ENCODE results near the gene CDH9. TPM values are rescaled to one million over a fixed set of nuclear protein-coding genes. Genes with fewer than 3 reads are reported as not detected.

Gene CDH9
- total and polyA plus RNA-seq, 2 donors = 0.53 TPM; not detected in 1

DNA sequence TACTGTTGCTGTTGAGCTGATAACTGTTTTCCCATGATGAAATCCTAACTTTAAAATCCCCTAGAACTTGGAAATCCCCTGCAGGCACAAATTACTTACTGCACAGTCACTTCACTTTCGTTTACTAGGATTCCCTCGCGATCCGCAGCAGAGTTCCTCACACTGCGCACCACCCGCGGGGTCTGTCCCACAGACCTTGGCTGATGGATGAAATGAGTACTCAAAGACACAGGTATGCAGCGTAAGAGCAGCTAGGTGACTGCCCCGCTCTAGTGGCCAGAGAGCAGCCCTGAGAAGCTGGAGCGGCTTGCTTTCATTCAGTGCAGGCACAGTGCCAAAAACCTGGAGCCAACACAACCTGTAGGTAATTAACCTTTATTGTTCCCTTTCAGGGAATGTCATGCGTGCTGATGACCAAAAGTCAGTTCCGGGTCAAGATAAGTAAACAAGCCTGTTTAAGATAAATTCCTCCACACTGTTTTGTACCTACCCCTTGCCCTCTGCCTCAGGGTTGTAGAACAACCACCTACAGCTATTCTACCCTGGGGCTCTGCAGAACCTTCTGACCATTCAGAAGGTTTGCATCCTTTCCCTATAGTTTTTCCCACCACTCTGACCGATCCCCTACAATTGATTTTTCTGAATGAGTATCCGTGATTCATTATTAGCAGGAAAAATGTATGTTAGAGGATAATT lies 191.2 kb downstream of the CDH9 start:
- Histone ChIP-seq H3K4me3 (ENCODE audit: low read depth, low read length) (no peak overlapping the region), H3K27ac (ENCODE audit: low read depth) (no peak overlapping the region), H3K36me3 (ENCODE audit: insufficient read depth) (no peaks in the 10 kb centered on the region), H3K4me1 (ENCODE audit: insufficient read depth) (no peaks in the 10 kb centered on the region)
- no peak for DNase-seq (ENCODE audit: extremely low spot score)
- WGBS = 85% methylated on average over 14 of the region's 14 CpGs

DNA sequence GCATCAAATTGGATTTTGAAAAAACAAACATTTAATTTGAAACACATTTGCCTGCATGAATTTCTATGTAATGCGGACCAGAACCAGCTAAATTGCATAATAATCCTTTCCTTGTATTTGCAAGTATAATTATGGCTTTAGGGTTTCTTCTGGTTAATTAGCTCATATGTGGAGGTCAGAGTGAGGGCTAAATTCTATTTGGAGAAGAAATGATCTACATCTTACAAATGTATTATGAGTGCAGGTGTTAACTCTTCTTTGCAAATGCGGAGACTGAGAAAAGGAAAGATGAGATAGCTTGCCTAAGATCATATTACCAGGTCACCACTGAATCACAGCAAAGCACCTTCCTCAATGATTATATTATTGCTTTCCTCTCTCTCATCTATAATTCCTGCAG lies 194.7 kb downstream of the CDH9 start:
- no peak for DNase-seq (ENCODE audit: extremely low spot score)
- no peak overlapping the region for H3K27ac ChIP-seq (ENCODE audit: low read depth)
- 86% methylated on average over 2 of the region's 2 CpGs for WGBS
- no peaks in the 10 kb centered on the region for H3K4me1 ChIP-seq (ENCODE audit: insufficient read depth)
- no peaks in the 10 kb centered on the region for H3K36me3 ChIP-seq (ENCODE audit: insufficient read depth)
- no peak overlapping the region for H3K4me3 ChIP-seq (ENCODE audit: low read depth, low read length)

DNA sequence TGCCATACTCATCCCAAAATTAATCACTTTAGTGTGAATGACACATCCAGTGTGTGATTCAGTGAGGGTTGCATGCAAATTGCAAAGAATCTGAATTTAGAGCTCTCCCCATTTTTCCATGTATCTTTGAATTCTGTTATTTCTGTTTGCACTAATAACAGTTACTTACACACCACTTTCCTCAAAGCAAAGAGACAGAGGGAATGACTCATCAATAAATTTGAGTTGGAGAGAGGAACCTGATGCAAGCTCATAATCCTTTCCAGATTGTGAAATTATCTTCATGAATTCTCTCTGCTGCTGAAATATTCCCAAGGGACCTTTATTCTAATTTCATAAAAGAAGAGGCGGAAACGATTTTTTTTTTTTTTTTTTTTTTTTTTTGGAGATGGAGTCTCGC lies 204.8 kb downstream of the CDH9 start:
- WGBS = 79% methylated on average over 3 of the region's 3 CpGs
- no peaks in the 10 kb centered on the region for H3K36me3 ChIP-seq (ENCODE audit: insufficient read depth)
- H3K4me3 ChIP-seq (ENCODE audit: low read depth, low read length) = no peak overlapping the region
- no peak overlapping the region for H3K27ac ChIP-seq (ENCODE audit: low read depth)
- DNase-seq (ENCODE audit: extremely low spot score) = no peak
- no peaks in the 10 kb centered on the region for H3K4me1 ChIP-seq (ENCODE audit: insufficient read depth)

Data from urinary bladder (tissue), 4 donors.